Measurements from ENCODE around the gene PTGIS.

DNA sequence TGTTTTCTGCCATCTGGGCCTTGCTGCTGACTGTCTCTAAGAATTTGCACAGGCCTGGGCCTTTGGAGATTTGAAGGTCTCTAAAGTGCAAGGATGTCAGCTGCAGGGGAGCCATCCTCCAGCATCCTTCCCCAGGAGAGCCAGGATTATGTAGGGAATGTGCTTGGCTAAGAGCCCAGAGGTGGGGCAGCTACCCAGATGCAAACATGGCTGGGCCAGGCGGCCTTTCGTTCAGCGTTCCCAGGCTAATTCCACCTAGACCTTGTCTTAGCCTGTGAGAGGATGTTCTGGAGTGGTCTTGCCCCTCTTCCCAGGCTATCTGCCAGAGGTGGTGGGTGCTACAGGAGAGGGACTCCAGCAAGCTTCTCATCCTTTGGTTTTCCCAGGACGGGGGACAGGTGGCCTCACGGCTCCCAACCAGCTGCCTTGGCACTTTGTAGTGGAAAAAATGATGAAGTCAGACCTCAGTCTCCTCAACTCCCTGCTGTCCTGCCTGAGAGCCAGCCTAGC lies 7.7 kb upstream of the PTGIS start:
- TF ChIP-seq EP300 (IDR thresholded peaks at IDR 0.05): no peak
- no peak for TF ChIP-seq HDAC2 (IDR thresholded peaks at IDR 0.05)
- TF ChIP-seq JUNB (IDR thresholded peaks at IDR 0.05): no peak
- TF ChIP-seq POLR2A (IDR thresholded peaks at IDR 0.05; ENCODE audit: low read length): no peak
- TF ChIP-seq, protein P1, sequence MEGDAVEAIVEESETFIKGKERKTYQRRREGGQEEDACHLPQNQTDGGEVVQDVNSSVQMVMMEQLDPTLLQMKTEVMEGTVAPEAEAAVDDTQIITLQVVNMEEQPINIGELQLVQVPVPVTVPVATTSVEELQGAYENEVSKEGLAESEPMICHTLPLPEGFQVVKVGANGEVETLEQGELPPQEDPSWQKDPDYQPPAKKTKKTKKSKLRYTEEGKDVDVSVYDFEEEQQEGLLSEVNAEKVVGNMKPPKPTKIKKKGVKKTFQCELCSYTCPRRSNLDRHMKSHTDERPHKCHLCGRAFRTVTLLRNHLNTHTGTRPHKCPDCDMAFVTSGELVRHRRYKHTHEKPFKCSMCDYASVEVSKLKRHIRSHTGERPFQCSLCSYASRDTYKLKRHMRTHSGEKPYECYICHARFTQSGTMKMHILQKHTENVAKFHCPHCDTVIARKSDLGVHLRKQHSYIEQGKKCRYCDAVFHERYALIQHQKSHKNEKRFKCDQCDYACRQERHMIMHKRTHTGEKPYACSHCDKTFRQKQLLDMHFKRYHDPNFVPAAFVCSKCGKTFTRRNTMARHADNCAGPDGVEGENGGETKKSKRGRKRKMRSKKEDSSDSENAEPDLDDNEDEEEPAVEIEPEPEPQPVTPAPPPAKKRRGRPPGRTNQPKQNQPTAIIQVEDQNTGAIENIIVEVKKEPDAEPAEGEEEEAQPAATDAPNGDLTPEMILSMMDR (IDR thresholded peaks at IDR 0.05): no peak
- TF ChIP-seq BHLHE40 (IDR thresholded peaks at IDR 0.05; ENCODE audit: low read depth, low read length): no peak
- no peak for TF ChIP-seq RARB (CRISPR knock-in tag; IDR thresholded peaks at IDR 0.05)
- no peak for TF ChIP-seq ESRRA (IDR thresholded peaks at IDR 0.05; ENCODE audit: borderline replicate concordance, low read length)
- TF ChIP-seq EHMT2 (IDR thresholded peaks at IDR 0.05; ENCODE audit: low read depth): no peak
- no peak for TF ChIP-seq HOXA7 (CRISPR knock-in tag; IDR thresholded peaks at IDR 0.05)
- TF ChIP-seq MAZ (IDR thresholded peaks at IDR 0.05; ENCODE audit: borderline replicate concordance, low read depth, low read length): no peak
